Measurements from ENCODE around the gene ACSS2. TPM values are rescaled to one million over a fixed set of nuclear protein-coding genes. Genes with fewer than 3 reads are reported as not detected.

The ACSS2 gene
- total and polyA plus RNA-seq, 2 of the 8 experiments (the other 6 are each of a cell fraction or from before 2014, with no cell fraction given): 17.7 to 24.2 TPM

DNA sequence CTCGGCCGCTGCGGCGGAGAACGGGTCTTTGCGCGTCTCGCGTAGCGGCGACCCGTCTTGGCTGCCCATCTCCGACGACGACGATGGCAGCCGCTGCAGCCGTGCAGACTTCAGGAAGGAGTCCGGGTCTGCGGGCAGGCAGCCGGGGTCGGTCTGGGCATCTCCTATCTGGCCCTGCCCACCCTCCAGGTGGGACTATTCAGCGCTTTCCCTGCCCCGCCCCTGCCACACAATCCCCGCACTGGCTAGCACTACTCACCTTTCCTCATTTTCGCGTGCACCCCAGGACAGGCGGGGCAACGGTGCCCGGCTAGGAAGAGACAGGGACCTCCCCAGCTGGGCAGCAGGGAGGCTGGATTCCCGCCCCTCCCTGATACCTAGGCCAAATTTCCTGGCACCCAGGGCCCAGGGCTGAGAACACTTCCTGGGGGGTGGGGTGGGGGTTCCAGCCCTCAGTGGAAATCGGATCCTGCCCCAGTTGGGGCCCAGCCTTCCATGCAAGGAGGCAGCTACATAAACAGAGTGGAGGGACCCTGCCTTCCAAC, 12.9 kb upstream of the ACSS2 start:
- Histone ChIP-seq H2BK15ac (ENCODE audit: low read length) (no peak overlapping the region), H4K5ac (ENCODE audit: insufficient read length, low read depth, low read length) (no peak overlapping the region), H2BK5ac (ENCODE audit: low read depth, low read length) (peak overlapping the region; percentile 5; the same call in 1 of the 2 replicates), H3K79me2 (ENCODE audit: control insufficient read depth in 1 of 2, insufficient read depth in 2 of 2, low read length in 2 of 2) (no peaks in the 10 kb centered on the region), H2AFZ (ENCODE audit: low read length) (no peak overlapping the region), H3K4ac (replicated peaks; ENCODE audit: insufficient read length, low read depth, low read length) (no peak overlapping the region), H3K4me2 (ENCODE audit: insufficient read depth in 1 of 2, low read depth in 2 of 2, low read length in 2 of 2) (peak overlapping the region; percentile 52 to 73), H3K36me3 (ENCODE audit: control insufficient read depth in 2 of 4, insufficient read depth in 4 of 4, low read length in 3 of 4) (peaks cover 0 to 3% (median under 1%) of the 10 kb centered on the region in 4 experiments; a peak in 6 of 8 replicates), H2BK120ac (replicated peaks; ENCODE audit: low read depth, low read length) (no peak overlapping the region), H3K27ac (ENCODE audit: low read depth, low read length) (no peak overlapping the region), H4K8ac (ENCODE audit: extremely low read depth, insufficient read depth, low read length) (peak overlapping the region; percentile 1; the same call in 1 of the 2 replicates), H4K20me1 (replicated peaks in 1 of 2; ENCODE audit: control insufficient read depth in 1 of 2, insufficient read depth in 2 of 2, low read length in 2 of 2) (no peaks in the 10 kb centered on the region), H3K79me1 (ENCODE audit: low read depth, low read length) (no peaks in the 10 kb centered on the region), H3K23ac (ENCODE audit: insufficient read length) (no peak overlapping the region), H3K56ac (replicated peaks; ENCODE audit: insufficient read length, low read depth, low read length) (no peak overlapping the region), H4K91ac (replicated peaks; ENCODE audit: insufficient read length, low read length) (no peak overlapping the region), H2BK20ac (ENCODE audit: low read length) (no peak overlapping the region), H2BK12ac (ENCODE audit: low read depth, low read length) (peak overlapping the region; percentile 35; the same call in 1 of the 2 replicates), H3K27me3 (replicated peaks in 1 of 4; ENCODE audit: control insufficient read depth in 3 of 4, extremely low read depth in 1 of 4, insufficient read depth in 3 of 4, low read length in 3 of 4) (no peaks in the 10 kb centered on the region; a peak in 1 of 7 replicates), H3K4me3 (ENCODE audit: extremely low read depth in 1 of 4, insufficient read depth in 2 of 4, low read depth in 3 of 4, low read length in 4 of 4) (peak overlapping the region in 3 of 4 experiments; percentile 45 to 54 (median 49); a peak in 6 of 8 replicates), H3K9ac (replicated peaks in 1 of 4; ENCODE audit: extremely low read depth in 1 of 4, low read depth in 3 of 4, low read length in 3 of 4) (no peak overlapping the region), H3K14ac (ENCODE audit: insufficient read length) (no peak overlapping the region), H3K4me1 (replicated peaks in 1 of 4; ENCODE audit: control insufficient read depth in 3 of 4, insufficient read depth in 4 of 4, low read length in 3 of 4) (peaks cover 5 to 15% (median 7%) of the 10 kb centered on the region in 4 experiments; a peak in 6 of 7 replicates), H2AK5ac (ENCODE audit: low read depth, low read length) (no peak overlapping the region), H3K18ac (ENCODE audit: extremely low read depth, low read length) (peak overlapping the region; percentile 60; the same call in 1 of the 2 replicates), H3K9me3 (ENCODE audit: insufficient read depth in 2 of 2, low read depth in 1 of 2, low read length in 1 of 2) (no peaks in the 10 kb centered on the region), H3K23me2 (ENCODE audit: low read depth, low read length) (peaks cover 2% of the 10 kb centered on the region; the same call in 1 of the 2 replicates)
- ChIA-PET CTCF (ENCODE audit: partially characterized antibody) (interaction anchor here (0.6 to 2.7 kb wide), 4 partner anchors 9 to 99 kb away, joined by 3 to 15 read pairs (median 6); partner anchors contain the start of gene GGT7), POLR2A (ENCODE audit: partially characterized antibody) (no interaction called here)
- TF ChIP-seq, protein P1, sequence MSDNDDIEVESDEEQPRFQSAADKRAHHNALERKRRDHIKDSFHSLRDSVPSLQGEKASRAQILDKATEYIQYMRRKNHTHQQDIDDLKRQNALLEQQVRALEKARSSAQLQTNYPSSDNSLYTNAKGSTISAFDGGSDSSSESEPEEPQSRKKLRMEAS (IDR thresholded peaks at IDR 0.05): 0 out of 2 replicates have a peak, but pooled peaks have one; percentile 10
- TF ChIP-seq SRF (IDR thresholded peaks at IDR 0.05; ENCODE audit: low read depth, low read length) (no peak), CBX5 (IDR thresholded peaks at IDR 0.05; ENCODE audit: low read depth, low read length) (no peak), TAF1 (IDR thresholded peaks at IDR 0.05; ENCODE audit: low read depth, low read length) (0 out of 2 replicates have a peak, but pooled peaks have one; percentile 37)
- WGBS, 2 experiments (ENCODE audit: extremely low coverage in 1 of 2, insufficient coverage in 1 of 2, insufficient read length in 1 of 2, insufficient replicate concordance in 2 of 2, low coverage in 1 of 2, low lambda C conversion rate in 2 of 2, missing lambda C conversion rate in 1 of 2): 19% methylated on average over 32 of the region's 32 CpGs; no CpG with 5 or more reads in 1 of the 2 experiments
- DNase-seq (ENCODE audit: low read depth in 1 of 2, low spot score in 2 of 2): peak in 1 of 2 experiments; percentile 65
- FAIRE-seq: no peak
